HepG2 (cell line): ENCODE measurements around the gene DNAJA2. TPM values are rescaled to one million over a fixed set of nuclear protein-coding genes. Genes with fewer than 3 reads are reported as not detected.

Experiments
- ATF1 ChIP-seq: IDR thresholded peaks from 2 replicates; pipeline ENCODE4 v1.6.1; 2016; ENCODE audit warnings: mild to moderate bottlenecking, control low read depth
- BRD4 ChIP-seq: sonication (generic); formaldehyde crosslinking; IDR thresholded peaks from 2 replicates; pipeline ENCODE4 v1.4.0; 2020; ENCODE audit warnings: missing genetic modification reagents
- CBX5 ChIP-seq: sonication (generic); formaldehyde crosslinking; IDR thresholded peaks from 2 replicates; pipeline ENCODE4 v1.4.0; 2020; ENCODE audit warnings: missing genetic modification reagents, borderline replicate concordance
- ETV6 ChIP-seq: sonication (generic); formaldehyde crosslinking; conservative IDR thresholded peaks from 2 replicates; pipeline ENCODE4 v1.4.0; 2020; ENCODE audit warnings: missing genetic modification reagents
- HCFC1 ChIP-seq: fragments of 150-350 bp; IDR thresholded peaks from 2 replicates; pipeline ENCODE4 v1.6.1; 2014; ENCODE audit warnings: low read depth, low read length
- HNF4G ChIP-seq, 2 experiments: sonication (generic) in 1 of 2; formaldehyde crosslinking in 1 of 2; IDR thresholded peaks; 2 replicates each; pipeline versions ENCODE4 v1.4.0 to v1.6.1; 2011 to 2020; ENCODE audit warnings: borderline replicate concordance in 2 of 2, low read depth in 2 of 2, mild to moderate bottlenecking in 2 of 2, low read length in 1 of 2, missing genetic modification reagents in 1 of 2, moderate library complexity in 1 of 2
- HNRNPLL ChIP-seq: fragments of 200-400 bp; formaldehyde crosslinking; IDR thresholded peaks from 2 replicates; pipeline ENCODE4 v1.6.1; 2017; ENCODE audit warnings: mild to moderate bottlenecking, low read depth, low read length; ENCODE audit not compliant: poor library complexity, severe bottlenecking
- KAT8 ChIP-seq: IDR thresholded peaks from 2 replicates; pipeline ENCODE4 v1.6.1; 2016; ENCODE audit warnings: missing genetic modification reagents, missing compliant biosample characterization
- MAF1 ChIP-seq: sonication (generic); formaldehyde crosslinking; IDR thresholded peaks from 2 replicates; pipeline ENCODE4 v1.5.0; 2020; ENCODE audit warnings: missing genetic modification reagents, borderline replicate concordance
- MIER2 ChIP-seq: IDR thresholded peaks from 2 replicates; pipeline ENCODE4 v1.6.1; 2016; ENCODE audit warnings: missing biosample characterization, missing genetic modification reagents
- MTA1 ChIP-seq: sonication (generic); formaldehyde crosslinking; IDR thresholded peaks from 2 replicates; pipeline ENCODE4 v1.4.0; 2020; ENCODE audit warnings: missing genetic modification reagents, mild to moderate bottlenecking, borderline replicate concordance
- NFE2 ChIP-seq: sonication (generic); formaldehyde crosslinking; IDR thresholded peaks from 2 replicates; pipeline ENCODE4 v1.4.0; 2020; ENCODE audit warnings: missing genetic modification reagents
- PHF5A ChIP-seq: IDR thresholded peaks from one replicate; pipeline ENCODE4 v1.6.1; 2018; ENCODE audit warnings: low read depth, missing genetic modification reagents; ENCODE audit not compliant: unreplicated experiment
- PRMT3 ChIP-seq: sonication (generic); formaldehyde crosslinking; IDR thresholded peaks from 2 replicates; pipeline ENCODE4 v1.8.1; 2022; ENCODE audit warnings: low read depth, mild to moderate bottlenecking, moderate library complexity, missing genetic modification reagents, borderline replicate concordance
- TRIM24 ChIP-seq: sonication (generic); formaldehyde crosslinking; IDR thresholded peaks from 2 replicates; pipeline ENCODE4 v1.8.0; 2022; ENCODE audit warnings: mild to moderate bottlenecking, missing genetic modification reagents
- ZHX1 ChIP-seq: sonication (generic); formaldehyde crosslinking; IDR thresholded peaks from 2 replicates; pipeline ENCODE4 v1.8.1; 2022; ENCODE audit warnings: low read depth, mild to moderate bottlenecking, missing genetic modification reagents
- ZNF225 ChIP-seq: sonication (generic); formaldehyde crosslinking; IDR thresholded peaks from 2 replicates; pipeline ENCODE4 v1.4.0; 2020; ENCODE audit warnings: mild to moderate bottlenecking, missing genetic modification reagents
- ZNF432 ChIP-seq: sonication (generic); formaldehyde crosslinking; IDR thresholded peaks from 2 replicates; pipeline ENCODE4 v1.5.0; 2020; ENCODE audit warnings: missing genetic modification reagents, mild to moderate bottlenecking, borderline replicate concordance
- ZNF614 ChIP-seq: IDR thresholded peaks from 2 replicates; pipeline ENCODE4 v1.6.1; 2018; ENCODE audit warnings: missing biosample characterization, missing genetic modification reagents, inconsistent platforms, borderline replicate concordance
- ZNF644 ChIP-seq: IDR thresholded peaks from 2 replicates; pipeline ENCODE4 v1.6.1; 2016; ENCODE audit warnings: low read depth
- ZNF768 ChIP-seq: sonication (generic); formaldehyde crosslinking; IDR thresholded peaks from 2 replicates; pipeline ENCODE4 v1.4.0; 2020; ENCODE audit warnings: missing genetic modification reagents
- ZSCAN25 ChIP-seq: sonication (generic); formaldehyde crosslinking; IDR thresholded peaks from 2 replicates; pipeline ENCODE4 v1.8.0; 2022; ENCODE audit warnings: mild to moderate bottlenecking, missing genetic modification reagents
- polyA plus RNA-seq, 8 experiments: library from polyadenylated mRNA; depleted of rRNA in 3 of 8; stranded (reverse) in 7 of 8; unstranded in 1 of 8; fragments of >200 nt; fragmentation: Illumina TruSeq in 4 of 8; extraction: Trizol in 4 of 8; gene quantifications; 2 replicates each; pipeline versions ENCODE4 v1.2.1 to v1.2.3, GENCODE V29; 2011 to 2016; ENCODE audit warnings: low read depth in 4 of 8, missing spikeins in 1 of 8, mixed read lengths in 1 of 8; ENCODE audit not compliant: insufficient read depth in 1 of 8
- total RNA-seq, 5 experiments: library from RNA; depleted of rRNA; stranded (reverse); fragments of >200 nt; fragmentation: Illumina TruSeq; extraction: Trizol; gene quantifications; 2 replicates each; pipeline ENCODE4 v1.2.3, GENCODE V29; 2016; ENCODE audit warnings: low read depth in 1 of 5
- TF ChIP-seq, protein P1 (sequence below): sonication (generic); formaldehyde crosslinking; IDR thresholded peaks from 2 replicates; pipeline ENCODE4 v1.5.0; 2020; ENCODE audit warnings: mild to moderate bottlenecking, missing genetic modification reagents

DNAJA2 gene
- total and polyA plus RNA-seq, 2 of the 13 experiments (the other 11 are each of a cell fraction or from before 2014, with no cell fraction given): 25.4 to 176 TPM

- 0 out of 2 replicates have a peak, but pooled peaks have one; percentile 31 for TF ChIP-seq BRD4 (CRISPR knock-in tag)
- TF ChIP-seq ZNF614 (CRISPR knock-in tag): peak; percentile 89; the same call in 1 of the 2 replicates
- TF ChIP-seq, protein P1, sequence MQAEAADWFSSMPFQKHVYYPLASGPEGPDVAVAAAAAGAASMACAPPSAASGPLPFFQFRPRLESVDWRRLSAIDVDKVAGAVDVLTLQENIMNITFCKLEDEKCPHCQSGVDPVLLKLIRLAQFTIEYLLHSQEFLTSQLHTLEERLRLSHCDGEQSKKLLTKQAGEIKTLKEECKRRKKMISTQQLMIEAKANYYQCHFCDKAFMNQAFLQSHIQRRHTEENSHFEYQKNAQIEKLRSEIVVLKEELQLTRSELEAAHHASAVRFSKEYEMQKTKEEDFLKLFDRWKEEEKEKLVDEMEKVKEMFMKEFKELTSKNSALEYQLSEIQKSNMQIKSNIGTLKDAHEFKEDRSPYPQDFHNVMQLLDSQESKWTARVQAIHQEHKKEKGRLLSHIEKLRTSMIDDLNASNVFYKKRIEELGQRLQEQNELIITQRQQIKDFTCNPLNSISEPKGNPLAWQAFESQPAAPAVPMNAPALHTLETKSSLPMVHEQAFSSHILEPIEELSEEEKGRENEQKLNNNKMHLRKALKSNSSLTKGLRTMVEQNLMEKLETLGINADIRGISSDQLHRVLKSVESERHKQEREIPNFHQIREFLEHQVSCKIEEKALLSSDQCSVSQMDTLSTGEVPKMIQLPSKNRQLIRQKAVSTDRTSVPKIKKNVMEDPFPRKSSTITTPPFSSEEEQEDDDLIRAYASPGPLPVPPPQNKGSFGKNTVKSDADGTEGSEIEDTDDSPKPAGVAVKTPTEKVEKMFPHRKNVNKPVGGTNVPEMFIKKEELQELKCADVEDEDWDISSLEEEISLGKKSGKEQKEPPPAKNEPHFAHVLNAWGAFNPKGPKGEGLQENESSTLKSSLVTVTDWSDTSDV (CRISPR knock-in tag): peak; percentile 78; the same call in 1 of the 2 replicates
- peak; percentile 88 for TF ChIP-seq MTA1 (CRISPR knock-in tag)
- TF ChIP-seq HNRNPLL: peak; percentile 35
- TF ChIP-seq ZNF768 (CRISPR knock-in tag): peak; percentile 82
- TF ChIP-seq ZHX1: no peak; the same call in 1 of the 2 replicates
- peak; percentile 53; the same call in 1 of the 2 replicates for TF ChIP-seq ETV6 (CRISPR knock-in tag)
- TF ChIP-seq ZNF432 (CRISPR knock-in tag): no peak
- peak; percentile 81; the same call in 1 of the 2 replicates for TF ChIP-seq CBX5 (CRISPR knock-in tag)
- TF ChIP-seq PRMT3 (CRISPR knock-in tag): peak; percentile 73; the same call in 1 of the 2 replicates
- peak; percentile 59; the same call in 1 of the 2 replicates for TF ChIP-seq HNF4G (IDR thresholded peaks at IDR 0.05; ENCODE audit: borderline replicate concordance, low read depth, low read length)
- peak; percentile 68; the same call in 1 of the 2 replicates for TF ChIP-seq HNF4G (CRISPR knock-in tag; IDR thresholded peaks at IDR 0.05; ENCODE audit: borderline replicate concordance, low read depth)
- no peak for TF ChIP-seq NFE2
- TF ChIP-seq MIER2 (CRISPR knock-in tag): no peak
- no peak for TF ChIP-seq ATF1 (CRISPR knock-in tag)
- peak; percentile 19; the same call in 1 of the 2 replicates for TF ChIP-seq ZNF225 (CRISPR knock-in tag)
- no peak for TF ChIP-seq PHF5A (CRISPR knock-in tag)
- peak; percentile 24; the same call in 1 of the 2 replicates for TF ChIP-seq ZNF644
- TF ChIP-seq HCFC1: no peak
- peak; percentile 37; the same call in 1 of the 2 replicates for TF ChIP-seq KAT8 (CRISPR knock-in tag)
- no peak for TF ChIP-seq TRIM24 (CRISPR knock-in tag)
- no peak for TF ChIP-seq MAF1
- TF ChIP-seq ZSCAN25 (CRISPR knock-in tag): peak; percentile 17; the same call in 1 of the 2 replicates
These were observed 54.3 kb downstream of the DNAJA2 start (continued) for GRCh38 chr16:46918905-46919792.
